Measurements from ENCODE around the gene LPCAT2.
A peak's percentile ranks its signal among the peaks of the same experiment; 100 is the strongest.

The LPCAT2 gene, protein sequence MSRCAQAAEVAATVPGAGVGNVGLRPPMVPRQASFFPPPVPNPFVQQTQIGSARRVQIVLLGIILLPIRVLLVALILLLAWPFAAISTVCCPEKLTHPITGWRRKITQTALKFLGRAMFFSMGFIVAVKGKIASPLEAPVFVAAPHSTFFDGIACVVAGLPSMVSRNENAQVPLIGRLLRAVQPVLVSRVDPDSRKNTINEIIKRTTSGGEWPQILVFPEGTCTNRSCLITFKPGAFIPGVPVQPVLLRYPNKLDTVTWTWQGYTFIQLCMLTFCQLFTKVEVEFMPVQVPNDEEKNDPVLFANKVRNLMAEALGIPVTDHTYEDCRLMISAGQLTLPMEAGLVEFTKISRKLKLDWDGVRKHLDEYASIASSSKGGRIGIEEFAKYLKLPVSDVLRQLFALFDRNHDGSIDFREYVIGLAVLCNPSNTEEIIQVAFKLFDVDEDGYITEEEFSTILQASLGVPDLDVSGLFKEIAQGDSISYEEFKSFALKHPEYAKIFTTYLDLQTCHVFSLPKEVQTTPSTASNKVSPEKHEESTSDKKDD

DNA sequence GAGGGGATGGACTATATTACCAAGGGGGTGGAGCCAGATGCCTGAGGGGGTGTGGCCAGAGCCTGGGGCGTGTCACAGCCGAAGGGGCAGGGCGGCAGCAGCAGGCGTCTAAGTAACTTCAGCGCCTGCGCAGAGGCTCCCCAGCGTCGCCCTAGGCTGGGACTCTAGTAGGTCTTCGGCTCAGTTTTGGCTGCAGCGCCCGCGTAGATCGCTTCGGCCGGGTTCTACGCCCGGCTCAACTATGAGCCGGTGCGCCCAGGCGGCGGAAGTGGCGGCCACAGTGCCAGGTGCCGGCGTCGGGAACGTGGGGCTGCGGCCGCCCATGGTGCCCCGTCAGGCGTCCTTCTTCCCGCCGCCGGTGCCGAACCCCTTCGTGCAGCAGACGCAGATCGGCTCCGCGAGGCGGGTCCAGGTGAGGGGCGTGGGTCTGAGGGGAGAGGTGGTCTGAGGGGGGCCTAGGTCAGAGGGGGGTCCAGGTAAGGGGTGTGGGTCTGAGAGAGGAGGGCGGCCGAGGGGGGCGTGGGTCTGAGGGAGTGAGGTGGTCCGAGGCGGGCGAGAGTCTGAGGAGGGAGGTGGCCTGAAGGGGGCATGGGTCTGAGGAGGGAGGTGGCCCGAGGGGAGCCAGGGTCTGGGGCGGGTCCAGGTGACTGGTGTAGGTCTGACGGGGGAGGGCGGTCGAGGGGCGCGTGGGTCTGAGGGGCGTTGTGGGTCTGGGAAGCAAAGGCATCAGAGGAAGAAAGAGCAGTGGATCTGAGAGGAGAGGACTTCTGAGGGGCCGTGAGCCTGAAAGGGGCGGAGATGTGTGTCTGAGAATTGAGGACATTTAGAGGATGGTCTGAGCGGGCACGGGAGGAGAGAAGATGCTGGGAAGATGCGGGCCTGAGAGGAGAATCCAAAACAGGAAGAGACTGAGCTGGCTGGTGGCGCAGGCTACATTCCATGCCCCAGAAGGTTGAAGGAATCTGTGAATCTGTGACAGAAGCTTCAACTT is at the start of gene LPCAT2:
Gene LPCAT2 (plus strand): TSS at position 132 of the 991 bp plus-strand sequence. CDS start 110 bp downstream, at position 242.
- DNase-seq, result peak; percentile 42

DNA sequence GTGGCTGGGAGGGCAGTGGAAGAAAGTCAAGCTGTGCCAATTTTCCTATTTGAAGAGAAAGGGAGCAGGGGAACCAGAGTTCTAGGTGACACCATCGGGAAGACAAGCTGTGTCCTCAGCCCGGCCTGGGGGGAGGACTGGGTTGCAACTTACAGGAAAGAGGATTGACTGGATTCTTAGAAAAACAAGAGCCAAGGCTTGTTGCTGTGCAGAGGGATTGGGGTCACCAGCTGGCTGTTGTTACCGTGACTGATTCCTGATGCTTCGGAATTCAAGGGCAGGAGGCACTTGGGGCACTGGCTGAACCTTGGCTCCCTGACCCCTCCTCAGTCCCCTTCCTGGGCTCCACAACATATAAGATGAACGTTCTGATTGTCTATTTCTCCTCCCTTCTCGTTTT is 46.6 kb upstream of the LPCAT2 start:
- no peak for DNase-seq

DNA sequence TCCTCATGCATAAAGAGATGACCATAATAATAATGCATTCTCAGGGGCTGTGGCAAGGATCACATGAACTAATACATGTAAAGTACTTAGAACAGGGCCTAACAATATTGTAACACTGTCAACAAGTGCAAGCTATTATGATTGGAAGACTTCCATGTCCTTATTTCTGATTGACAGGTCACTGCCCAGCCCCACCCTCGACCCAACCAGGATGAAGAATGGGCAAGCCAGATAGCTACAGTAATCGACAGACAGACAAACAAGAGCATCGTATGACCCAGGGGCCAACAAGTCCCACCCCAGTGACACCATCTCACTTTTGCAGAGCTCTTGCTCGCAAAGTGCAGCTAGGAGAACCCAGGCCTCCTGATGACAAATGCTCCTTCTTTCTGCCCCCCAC is 44.5 kb upstream of the LPCAT2 start:
- DNase-seq, result no peak

DNA sequence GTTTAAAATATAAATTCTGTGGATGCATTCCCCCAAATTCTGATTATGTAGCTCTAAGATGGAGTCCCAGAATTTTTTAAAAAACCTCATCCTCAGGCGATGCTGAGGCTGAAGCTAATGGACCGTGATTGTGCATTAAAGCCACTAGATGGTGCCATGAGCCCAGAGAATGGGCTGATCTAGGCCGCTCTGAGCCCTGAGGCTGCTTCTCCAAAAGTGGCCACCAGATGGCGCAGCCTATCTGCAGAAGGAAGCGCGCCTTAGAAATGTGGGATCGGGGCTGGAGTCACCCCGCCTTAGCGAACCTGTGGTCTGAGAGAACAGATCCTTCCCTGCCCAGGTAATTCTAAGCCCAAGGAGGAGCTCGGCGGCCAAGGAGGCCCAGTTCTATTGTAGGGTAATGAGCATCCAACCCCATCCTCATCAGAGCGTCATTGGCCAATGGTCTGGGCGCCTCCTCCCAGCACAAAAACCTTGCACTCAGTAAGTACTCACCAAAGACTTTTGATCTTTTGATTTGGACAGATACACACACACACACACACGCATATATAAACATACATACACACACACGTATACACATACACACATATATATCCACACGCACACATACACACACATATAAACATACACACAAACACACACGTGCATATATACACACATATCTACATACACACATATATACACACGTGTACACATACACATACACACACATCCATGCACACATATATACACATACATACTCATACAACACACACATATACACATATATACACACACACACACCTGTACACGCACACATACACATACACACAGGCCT is 43.6 kb upstream of the LPCAT2 start:
- peak; percentile 85 for DNase-seq

DNA sequence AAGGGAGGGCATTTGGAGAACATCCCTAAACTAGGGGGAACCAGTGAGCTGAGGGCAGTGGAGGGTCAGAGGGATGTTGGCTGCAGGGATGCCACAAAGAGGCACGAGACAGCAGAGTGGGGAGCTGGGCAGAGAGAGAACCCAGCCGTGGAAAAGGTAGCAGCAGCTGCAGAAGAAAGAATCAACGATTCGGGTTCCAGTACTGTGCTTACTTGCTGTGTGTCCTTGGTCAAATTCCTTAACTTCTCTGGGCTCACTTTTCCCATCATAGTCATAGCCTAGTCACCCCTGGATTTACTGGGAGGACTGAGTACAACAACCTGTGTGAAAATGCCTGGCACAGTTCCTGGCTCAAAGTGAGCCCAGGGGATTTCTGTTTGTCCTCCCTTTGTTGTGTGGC is 42.7 kb upstream of the LPCAT2 start:
- no peak for DNase-seq

DNA sequence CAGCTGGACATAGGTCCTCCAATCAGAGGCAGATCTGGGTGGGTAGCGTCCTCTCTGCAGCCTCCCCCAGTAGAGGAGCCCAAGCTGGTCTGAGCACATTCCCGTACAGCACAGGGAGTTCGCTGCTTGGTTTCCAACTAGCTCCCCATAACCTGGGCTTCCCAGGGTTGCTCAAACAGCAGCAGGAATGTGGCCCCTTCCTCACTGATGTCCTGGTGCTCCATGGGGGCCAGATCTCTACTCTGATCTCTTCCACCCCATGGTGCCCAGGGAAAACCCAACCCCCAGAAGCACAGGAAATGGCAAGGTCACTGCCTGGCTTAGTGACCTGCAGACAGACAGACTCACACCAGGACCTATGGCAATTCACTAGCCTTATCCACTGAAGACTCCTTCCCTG is 41.0 kb upstream of the LPCAT2 start:
- DNase-seq, result no peak

DNA sequence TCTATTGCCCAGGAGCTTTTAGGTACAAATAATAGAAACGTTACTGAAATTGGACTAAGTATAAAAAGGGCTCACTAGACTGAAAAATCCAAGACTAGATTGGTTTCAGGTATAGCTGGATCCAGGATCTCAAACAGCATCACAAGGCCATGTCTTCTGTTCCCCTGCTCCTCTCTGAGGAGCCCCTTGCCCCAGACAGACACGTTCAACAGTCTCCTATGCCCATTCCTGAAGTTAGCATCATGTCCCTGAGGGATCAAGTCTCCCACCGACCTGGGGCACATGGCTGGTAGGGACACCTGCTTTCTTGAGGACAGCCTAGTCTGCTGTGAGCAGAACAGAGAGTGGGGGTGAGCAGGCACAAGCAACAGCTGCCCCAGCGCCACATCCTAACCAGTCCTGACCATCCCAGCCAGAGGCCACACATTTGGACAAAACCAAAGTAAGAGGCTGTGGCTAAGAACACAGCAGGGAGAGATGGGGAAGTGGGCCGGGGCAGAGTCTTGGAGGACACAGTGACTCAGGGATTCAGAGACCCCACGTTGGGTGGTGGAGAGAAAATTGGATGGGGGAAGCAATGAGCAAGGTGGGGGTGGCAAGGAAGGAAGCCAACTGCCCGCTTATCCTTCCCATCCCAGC is 40.4 kb upstream of the LPCAT2 start:
- DNase-seq, result no peak

DNA sequence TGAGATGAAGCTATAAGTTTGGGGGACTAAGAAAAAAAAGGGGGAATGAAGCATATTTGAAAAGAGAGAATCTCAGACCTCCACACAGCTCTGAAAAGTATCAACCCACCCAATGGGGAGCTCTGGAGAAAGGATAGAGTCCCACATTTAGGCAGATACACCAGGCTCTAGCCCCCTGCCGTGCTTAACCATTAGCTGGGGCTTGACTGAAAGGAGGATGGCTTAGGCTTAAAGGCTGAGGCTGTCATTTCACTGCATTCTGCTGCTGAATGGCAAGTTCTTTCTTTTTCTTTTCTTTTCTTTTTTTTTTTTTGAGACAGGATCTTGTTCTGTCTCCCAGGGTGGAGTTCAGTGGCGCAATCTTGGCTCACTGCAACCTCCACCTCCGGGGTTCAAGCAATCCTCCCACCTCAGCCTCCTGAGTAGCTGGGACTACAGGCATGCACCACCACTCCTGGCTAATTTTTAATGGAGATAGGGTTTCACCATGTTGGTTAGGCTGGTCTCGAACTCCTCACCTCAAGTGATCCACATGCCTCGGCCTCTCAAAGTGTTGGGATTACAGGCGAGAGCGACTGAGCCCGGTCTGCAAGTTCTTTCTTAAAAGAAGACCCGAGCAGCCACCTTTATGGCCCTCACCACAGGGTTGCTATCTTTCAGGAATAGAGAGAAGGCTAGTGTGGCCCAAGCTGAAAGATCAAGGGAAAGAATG is 38.9 kb upstream of the LPCAT2 start:
- DNase-seq, result no peak

DNA sequence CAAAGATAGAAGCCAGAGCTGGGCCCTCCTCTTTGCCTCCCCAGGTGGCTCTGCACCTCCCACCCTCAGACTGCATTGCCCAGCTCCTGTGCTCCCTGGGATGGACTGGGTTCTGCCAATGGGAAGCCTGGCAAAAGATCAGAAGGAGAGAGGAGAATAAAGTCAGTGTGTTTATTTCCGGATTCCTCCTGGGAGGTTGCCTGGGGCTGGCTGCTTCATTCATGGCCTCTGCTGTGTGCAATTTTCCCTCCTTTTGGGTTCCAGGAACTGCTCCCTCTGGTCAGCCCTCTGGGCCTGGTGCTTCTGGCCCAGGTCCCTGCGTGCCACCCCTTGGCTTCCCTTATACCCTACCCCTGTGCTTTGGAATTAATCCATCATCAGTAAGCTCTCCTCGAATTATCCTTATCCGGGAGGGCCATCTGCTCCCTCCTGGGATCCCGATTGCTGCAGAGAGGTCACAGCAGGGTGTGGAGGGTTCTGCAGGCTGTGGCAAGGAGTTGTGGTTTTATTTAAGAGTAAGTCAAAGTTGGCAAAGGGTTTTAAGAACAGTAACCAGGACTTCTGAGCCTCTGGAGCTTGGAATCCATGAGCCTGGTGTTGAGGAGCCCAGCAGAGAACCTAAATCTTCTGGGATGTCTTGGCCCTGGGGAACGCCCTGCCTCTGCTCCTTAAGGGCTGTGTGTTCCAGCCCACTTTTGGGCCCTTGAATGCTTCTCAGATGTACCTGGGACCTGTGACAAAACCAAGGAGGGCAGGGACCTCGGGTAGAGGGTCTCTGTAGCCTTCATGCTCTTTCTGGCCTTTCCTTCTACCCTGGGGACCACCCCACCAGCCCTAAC is 38.1 kb upstream of the LPCAT2 start:
- no peak for DNase-seq

DNA sequence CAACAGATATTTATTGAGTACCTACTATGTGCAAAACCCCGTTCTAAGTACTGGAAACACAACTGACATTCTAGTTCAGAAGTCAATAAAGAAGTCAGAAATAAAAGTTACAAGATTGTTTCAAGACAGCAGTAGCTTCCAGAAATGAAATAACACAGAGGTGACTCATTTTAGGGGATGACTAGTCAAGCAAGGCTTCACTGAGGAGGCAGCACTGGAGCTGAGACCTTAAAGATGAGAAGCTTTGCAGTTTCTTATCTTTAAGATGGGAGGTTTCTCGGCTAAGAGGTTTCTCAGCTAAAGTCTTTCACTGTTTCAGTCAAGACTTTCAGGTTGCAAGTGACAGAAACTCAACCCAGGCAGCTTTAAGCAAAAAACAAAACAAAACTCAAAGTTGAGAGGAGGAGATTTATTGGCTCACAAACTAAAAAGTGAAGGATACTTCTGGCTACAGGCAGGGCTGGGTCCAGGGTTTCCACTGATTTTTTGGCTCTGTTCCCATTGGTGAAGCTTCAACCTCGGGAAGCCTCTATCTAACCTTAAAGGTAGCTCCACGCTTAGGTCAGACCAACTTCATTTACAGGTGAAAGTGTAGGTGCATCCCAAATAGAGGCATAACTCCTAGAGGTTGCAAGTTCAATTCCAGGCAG is 37.3 kb upstream of the LPCAT2 start:
- DNase-seq, result no peak

DNA sequence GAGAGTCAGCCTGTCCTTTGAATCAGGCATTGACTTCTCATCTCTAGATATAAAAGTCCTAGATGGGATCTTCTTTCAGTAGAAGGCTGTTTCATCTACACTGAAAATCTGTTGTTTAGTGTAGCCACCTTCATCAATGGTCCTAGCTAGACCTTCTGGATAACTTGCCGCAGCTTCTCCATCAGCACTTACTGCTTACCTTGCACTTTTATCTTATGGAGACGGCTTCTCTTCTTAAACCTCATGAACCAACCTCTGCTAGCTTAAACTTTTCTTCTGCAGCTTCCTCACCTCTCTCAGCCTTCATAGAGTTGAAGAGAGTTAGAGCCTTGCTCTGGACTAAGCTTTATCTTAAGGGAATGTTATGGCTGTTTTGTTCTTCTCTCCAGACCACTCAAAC is 35.3 kb upstream of the LPCAT2 start:
- DNase-seq, result no peak

DNA sequence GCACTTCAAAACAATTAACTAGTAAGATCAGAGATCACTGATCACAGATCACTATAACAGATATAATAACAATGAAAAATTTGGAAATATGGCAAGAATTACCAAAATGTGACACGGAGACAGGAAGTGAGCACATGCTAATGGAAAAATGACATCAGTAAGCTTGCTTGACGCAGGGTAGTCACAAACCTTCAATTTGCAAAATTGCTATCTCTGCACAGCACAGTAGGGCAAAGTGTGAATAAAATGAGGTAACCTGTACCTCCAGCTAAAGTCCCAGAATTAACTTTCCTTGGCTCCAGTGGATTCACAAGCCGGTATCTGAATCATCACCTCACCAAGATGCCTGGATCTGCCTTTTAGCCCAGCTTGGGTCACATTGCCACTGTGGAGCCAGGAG is 34.1 kb upstream of the LPCAT2 start:
- no peak for DNase-seq

DNA sequence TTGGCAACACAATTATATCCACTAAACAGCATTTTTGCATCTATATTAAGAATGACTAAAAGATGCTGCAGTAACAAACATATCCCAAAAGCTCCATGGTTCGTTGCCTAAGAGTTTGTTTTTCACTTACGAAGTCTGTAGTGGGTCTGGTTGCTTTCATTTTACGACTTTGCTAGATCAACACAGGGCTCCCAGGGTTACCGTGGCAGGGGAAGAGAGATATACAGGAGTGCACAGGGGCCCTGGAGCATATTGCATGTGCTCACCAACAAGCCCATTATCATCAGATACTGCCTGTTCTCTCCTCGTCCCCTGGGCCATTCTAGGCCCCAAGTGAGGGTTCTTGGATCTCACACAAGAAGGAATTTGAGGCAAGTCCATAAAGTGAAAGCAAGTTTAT is 33.0 kb upstream of the LPCAT2 start:
- no peak for DNase-seq

DNA sequence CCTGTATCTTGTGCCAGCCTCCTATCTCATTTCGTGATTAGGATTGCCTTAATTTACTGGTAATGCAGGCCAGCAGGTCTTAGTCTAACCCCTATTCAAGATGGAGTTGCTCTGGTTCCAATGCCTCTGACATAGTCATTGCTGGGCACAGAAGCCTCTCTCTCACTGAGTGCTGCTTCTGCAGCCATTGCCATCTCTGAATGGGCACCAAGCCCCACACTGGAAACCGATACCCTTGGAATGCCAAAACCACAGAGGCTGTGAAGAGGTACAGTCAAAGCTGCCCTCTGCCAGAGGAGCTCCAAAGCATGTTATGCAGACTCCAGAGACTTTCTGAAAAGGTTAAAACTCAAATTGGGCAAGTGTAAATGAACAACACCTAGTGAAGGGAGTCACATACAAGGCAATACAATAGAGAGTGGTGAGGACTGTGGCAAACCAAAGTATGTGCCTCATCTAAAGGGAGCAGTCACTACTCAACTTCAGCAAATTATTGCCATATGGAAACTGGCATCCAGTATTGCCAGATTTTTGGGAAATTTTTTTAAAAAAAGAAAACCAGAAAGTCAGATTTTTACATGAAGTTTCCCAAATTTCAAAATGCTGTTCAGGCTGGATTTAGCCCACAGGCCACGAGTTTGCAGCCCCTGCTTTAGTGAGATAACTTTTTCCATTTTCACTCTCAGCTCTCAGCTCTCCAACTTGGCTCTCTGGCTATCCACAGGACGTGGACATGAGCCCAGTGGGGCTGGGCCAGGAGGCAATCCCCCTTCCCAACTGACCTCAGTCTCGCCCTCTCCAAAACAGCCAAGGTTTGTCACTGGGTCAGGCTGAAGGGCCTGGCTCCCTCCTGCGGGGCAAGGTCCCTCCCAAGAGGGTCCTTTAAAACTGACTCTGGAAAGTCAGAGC is 32.0 kb upstream of the LPCAT2 start:
- DNase-seq, result no peak

DNA sequence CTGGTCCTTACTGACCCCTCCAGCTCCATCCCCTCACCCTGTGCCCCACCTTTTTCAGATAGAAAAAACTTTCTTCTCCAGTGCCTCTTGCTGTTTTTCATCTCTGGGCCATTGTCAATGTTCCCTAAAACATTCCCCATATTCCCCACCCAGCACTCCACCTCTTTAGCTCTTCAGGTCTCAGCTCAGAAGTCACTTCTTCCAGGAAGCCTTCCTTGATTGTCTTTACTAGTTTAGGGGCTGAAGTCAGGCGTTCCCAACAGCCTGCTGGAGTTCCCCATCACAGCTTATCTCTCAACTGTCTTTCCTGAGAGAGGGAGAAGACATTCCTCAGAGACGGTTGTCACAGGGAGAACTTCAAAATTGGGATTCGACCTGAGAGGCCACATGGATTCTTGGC is 31.1 kb upstream of the LPCAT2 start:
- DNase-seq, result no peak

DNA sequence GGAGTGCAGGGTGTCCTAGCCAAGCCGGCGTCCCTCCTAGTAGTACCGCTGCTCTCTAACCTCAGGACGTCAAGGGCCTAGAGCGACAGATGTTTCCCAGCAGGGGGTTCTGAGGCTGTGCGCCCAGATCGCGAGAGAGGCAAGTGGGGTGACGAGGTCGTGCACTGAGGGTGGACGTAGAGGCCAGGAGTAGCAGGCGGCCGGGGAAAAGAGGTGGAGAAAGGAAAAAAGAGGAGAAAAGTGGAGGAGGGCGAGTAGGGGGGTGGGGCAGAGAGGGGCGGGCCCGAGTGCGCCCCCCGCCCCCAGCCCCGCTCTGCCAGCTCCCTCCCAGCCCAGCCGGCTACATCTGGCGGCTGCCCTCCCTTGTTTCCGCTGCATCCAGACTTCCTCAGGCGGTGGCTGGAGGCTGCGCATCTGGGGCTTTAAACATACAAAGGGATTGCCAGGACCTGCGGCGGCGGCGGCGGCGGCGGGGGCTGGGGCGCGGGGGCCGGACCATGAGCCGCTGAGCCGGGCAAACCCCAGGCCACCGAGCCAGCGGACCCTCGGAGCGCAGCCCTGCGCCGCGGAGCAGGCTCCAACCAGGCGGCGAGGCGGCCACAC is 29.9 kb upstream of the LPCAT2 start, which contains the start of gene MMP2:
Gene MMP2 (plus strand): TSS at position 372 of the 603 bp plus-strand sequence. CDS start 282 bp downstream, outside the sequence.
- DNase-seq, result no peak

DNA sequence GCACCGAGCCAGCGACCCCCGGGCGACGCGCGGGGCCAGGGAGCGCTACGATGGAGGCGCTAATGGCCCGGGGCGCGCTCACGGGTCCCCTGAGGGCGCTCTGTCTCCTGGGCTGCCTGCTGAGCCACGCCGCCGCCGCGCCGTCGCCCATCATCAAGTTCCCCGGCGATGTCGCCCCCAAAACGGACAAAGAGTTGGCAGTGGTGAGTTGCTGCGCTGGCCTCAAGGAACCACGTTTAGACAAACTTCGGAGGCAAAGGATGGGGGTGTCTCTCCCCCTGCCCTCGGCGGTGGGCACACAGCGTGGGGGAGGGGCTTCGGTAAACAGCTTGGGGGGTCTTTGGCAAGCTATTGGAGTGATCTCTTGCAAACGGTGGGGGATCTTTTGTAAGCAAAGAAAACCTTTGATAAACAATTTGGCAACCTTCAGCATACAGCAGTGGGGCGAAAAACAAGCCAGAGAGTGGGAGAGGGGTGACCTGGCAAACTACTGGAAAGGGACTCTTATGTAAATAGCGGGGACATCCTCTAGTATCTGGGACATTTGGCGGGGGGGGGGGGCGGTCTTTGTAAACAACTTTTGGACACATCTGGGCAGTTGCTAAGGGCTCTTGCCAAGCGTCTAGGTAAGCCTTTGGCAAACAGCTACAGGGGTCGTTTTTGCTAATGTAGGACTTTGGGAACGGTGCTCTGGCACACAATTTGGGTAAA is 29.3 kb upstream of the LPCAT2 start:
- no peak for DNase-seq

DNA sequence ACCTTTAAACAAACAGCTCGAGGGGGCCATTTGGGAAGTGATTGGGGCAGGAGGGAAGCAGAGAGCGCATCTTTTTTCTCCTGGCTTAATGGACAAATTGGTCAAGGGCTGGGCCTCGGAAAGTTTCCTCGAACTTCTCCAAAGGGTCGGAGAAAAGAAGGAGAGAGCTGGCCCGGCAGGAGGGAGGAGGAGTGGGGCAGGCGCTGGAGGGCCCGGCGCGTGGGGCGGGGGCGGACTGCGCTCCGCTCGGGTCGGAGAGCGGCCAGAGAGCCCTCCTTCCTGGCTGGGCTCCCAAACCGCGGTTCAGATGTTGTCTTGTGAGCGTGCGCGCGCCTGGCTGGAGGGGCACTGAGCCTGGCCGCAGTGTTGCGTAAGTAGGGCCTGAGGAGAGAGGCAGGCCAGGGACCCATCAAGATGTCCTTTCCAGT is 28.6 kb upstream of the LPCAT2 start:
- no peak for DNase-seq
